HCT116 (cell line): ENCODE results near the gene FKBP1A. TPM values are rescaled to one million over a fixed set of nuclear protein-coding genes. Genes with fewer than 3 reads are reported as not detected.

Experiments used
- ATAC-seq: fragments of 200-7000 bp; cut with Tn5 transposase; 2 replicates; pipeline ENCODE4 v1.9.1; 2020; ENCODE audit warnings: mild to moderate bottlenecking, moderate library complexity
- BruUV-seq: library from RNA; stranded (reverse); fragments of 400-500 nt; replicated peaks from 2 replicates; lab custom pipeline; 2021; lab: Mats Ljungman, UMichigan
- CTCF ChIA-PET: fragments of 300-600 bp; sonication (Branson Sonifier 250); formaldehyde crosslinking; loops from one replicate; lab custom pipeline; 2021; ENCODE audit warnings: antibody characterized with exemption; lab: Charles Lee
- POLR2A ChIA-PET: fragments of 300-600, 350-600 bp; sonication (Branson Sonifier 250); formaldehyde crosslinking; loops from one replicate; lab custom pipeline; 2021; ENCODE audit warnings: antibody characterized with exemption; lab: Charles Lee
- RAD21 ChIA-PET, 2 experiments: fragments of 300-600 bp; sonication (Branson Sonifier 250); formaldehyde crosslinking; loops; one replicate each; lab custom pipeline; 2023; ENCODE audit warnings: low total read pairs in 2 of 2; ENCODE audit not compliant: uncharacterized antibody in 2 of 2, unreplicated experiment in 2 of 2, low non-redundant PET in 1 of 2; lab: Charles Lee
- DNase-seq: peaks from one replicate; pipeline ENCODE4 v3.0.0-alpha.2; 2010; ENCODE audit warnings: low read depth, low spot score
- H2AFZ ChIP-seq: fragments of 200-600 bp; shearing (Covaris generic), sonication (generic); 2 replicates; pipeline ENCODE4 v1.6.1; 2017; ENCODE audit warnings: low read depth, mixed run types, mixed read lengths, antibody characterized with exemption, low read length; ENCODE audit not compliant: poor library complexity, severe bottlenecking
- H3K27ac ChIP-seq: 2 replicates; pipeline ENCODE4 v1.5.1; 2012; ENCODE audit warnings: low read depth, low read length
- H3K27me3 ChIP-seq: fragments of 200-600 bp; sonication (generic); 2 replicates; pipeline ENCODE4 v1.6.1; 2016; ENCODE audit warnings: mixed run types, low read length, mixed read lengths; ENCODE audit not compliant: insufficient read depth
- H3K36me3 ChIP-seq, 2 experiments: fragments of 200-500 bp in 1 of 2; fragments of 200-600 bp in 1 of 2; sonication (Bioruptor generic) in 1 of 2; sonication (generic) in 1 of 2; 2 replicates each; pipeline versions ENCODE4 v1.5.1 to v1.6.1; 2014 to 2016; ENCODE audit warnings: low read length in 2 of 2, inconsistent platforms in 1 of 2, mixed read lengths in 1 of 2, mixed run types in 1 of 2; ENCODE audit not compliant: insufficient read depth in 2 of 2, control insufficient read depth in 1 of 2
- H3K4me1 ChIP-seq, 2 experiments: fragments of 200-600 bp in 1 of 2; sonication (generic) in 1 of 2; 2 replicates each; pipeline versions ENCODE4 v1.5.1 to v1.6.1; 2012 to 2017; ENCODE audit warnings: low read length in 2 of 2, inconsistent platforms in 1 of 2, mild to moderate bottlenecking in 1 of 2, mixed read lengths in 1 of 2, mixed run types in 1 of 2, moderate library complexity in 1 of 2; ENCODE audit not compliant: insufficient read depth in 2 of 2, control insufficient read depth in 1 of 2
- H3K4me2 ChIP-seq: fragments of 200-600 bp; sonication (generic); 2 replicates; pipeline ENCODE4 v1.6.1; 2017; ENCODE audit warnings: mixed run types, low read length, mixed read lengths
- H3K4me3 ChIP-seq, 2 experiments: fragments of 200-600 bp in 1 of 2; sonication (generic) in 1 of 2; replicated peaks in 1 of 2; 2 replicates each; pipeline ENCODE4 v1.5.1; 2011 to 2016; ENCODE audit warnings: low read length in 2 of 2, control low read depth in 1 of 2, low read depth in 1 of 2, mild to moderate bottlenecking in 1 of 2, mixed read lengths in 1 of 2, mixed run types in 1 of 2
- H3K79me2 ChIP-seq: fragments of 200-600 bp; sonication (generic); 2 replicates; pipeline ENCODE4 v1.6.1; 2017; ENCODE audit warnings: mild to moderate bottlenecking, mixed run types, low read length, moderate library complexity, mixed read lengths; ENCODE audit not compliant: insufficient read depth
- H3K9ac ChIP-seq: fragments of 200-600 bp; sonication (generic); 2 replicates; pipeline ENCODE4 v1.6.1; 2016; ENCODE audit warnings: low read length, mixed read lengths
- H3K9me2 ChIP-seq: fragments of 200-600 bp; sonication (generic), shearing (Covaris generic); 2 replicates; pipeline ENCODE4 v1.6.1; 2017; ENCODE audit warnings: mixed run types, mild to moderate bottlenecking, moderate library complexity; ENCODE audit not compliant: insufficient read depth
- H3K9me3 ChIP-seq, 2 experiments: fragments of 200-500 bp in 1 of 2; fragments of 200-600 bp in 1 of 2; sonication (Bioruptor generic) in 1 of 2; sonication (generic) in 1 of 2; 2 replicates each; pipeline ENCODE4 v1.6.1; 2014 to 2017; ENCODE audit warnings: low read length in 2 of 2, mixed read lengths in 2 of 2, inconsistent platforms in 1 of 2, low read depth in 1 of 2, mild to moderate bottlenecking in 1 of 2, mixed run types in 1 of 2, moderate library complexity in 1 of 2; ENCODE audit not compliant: control insufficient read depth in 1 of 2, insufficient read depth in 1 of 2
- H4K20me1 ChIP-seq: fragments of 200-600 bp; sonication (generic), shearing (Covaris generic); 2 replicates; pipeline ENCODE4 v1.6.1; 2017; ENCODE audit warnings: mixed run types, mild to moderate bottlenecking, moderate library complexity; ENCODE audit not compliant: insufficient read depth
- CEBPB ChIP-seq: IDR thresholded peaks from 2 replicates; pipeline ENCODE4 v1.6.1; 2012; ENCODE audit warnings: low read depth
- EZH2phosphoT487 ChIP-seq: fragments of 200-600 bp; IDR thresholded peaks from 2 replicates; pipeline ENCODE4 v1.6.1; 2018; ENCODE audit warnings: antibody characterized with exemption, borderline replicate concordance
- JUND ChIP-seq: IDR thresholded peaks from 2 replicates; pipeline ENCODE4 v1.6.1; 2012
- POLR2A ChIP-seq: IDR thresholded peaks from 2 replicates; pipeline ENCODE4 v1.7.0; 2011; ENCODE audit warnings: borderline replicate concordance; ENCODE audit not compliant: insufficient read depth, insufficient read length; ENCODE audit errors: extremely low read depth
- SIN3A ChIP-seq: IDR thresholded peaks from 2 replicates; pipeline ENCODE4 v1.6.1; 2012; ENCODE audit warnings: low read depth
- ZFX ChIP-seq: fragments of 450-650 bp; IDR thresholded peaks from 2 replicates; pipeline ENCODE4 v1.6.1; 2017
- intact Hi-C: fragments of 100-400 bp; cut with micrococcal nuclease; formaldehyde crosslinking; loops from 2 replicates; pipeline ENCODE4 v1.10.0; 2022
- total RNA-seq: library from RNA; stranded (reverse); gene quantifications from one replicate; pipeline ENCODE4 v1.2.1, GENCODE V29; 2021; ENCODE audit not compliant: unreplicated experiment
- TF ChIP-seq, protein P1 (sequence below): IDR thresholded peaks from 2 replicates; pipeline ENCODE4 v1.6.1; 2012
- TF ChIP-seq, protein P2 (sequence below), 3 experiments: fragments of 200-600 bp in 1 of 3; sonication (generic) in 1 of 3; IDR thresholded peaks in 2 of 3; conservative IDR thresholded peaks in 1 of 3; 2 replicates each; pipeline ENCODE4 v1.5.1; 2012 to 2017; ENCODE audit warnings: low read depth in 2 of 3, low read length in 2 of 3, antibody characterized with exemption in 1 of 3, borderline replicate concordance in 1 of 3, control low read depth in 1 of 3, mild to moderate bottlenecking in 1 of 3, mixed read lengths in 1 of 3, mixed run types in 1 of 3, moderate library complexity in 1 of 3; ENCODE audit not compliant: insufficient read depth in 1 of 3
- TF ChIP-seq, protein P3 (sequence below): IDR thresholded peaks from 2 replicates; pipeline ENCODE4 v1.6.1; 2012; ENCODE audit warnings: low read depth

Gene FKBP1A
- total RNA-seq, 1 experiment from 2014 or later = 259 TPM

DNA sequence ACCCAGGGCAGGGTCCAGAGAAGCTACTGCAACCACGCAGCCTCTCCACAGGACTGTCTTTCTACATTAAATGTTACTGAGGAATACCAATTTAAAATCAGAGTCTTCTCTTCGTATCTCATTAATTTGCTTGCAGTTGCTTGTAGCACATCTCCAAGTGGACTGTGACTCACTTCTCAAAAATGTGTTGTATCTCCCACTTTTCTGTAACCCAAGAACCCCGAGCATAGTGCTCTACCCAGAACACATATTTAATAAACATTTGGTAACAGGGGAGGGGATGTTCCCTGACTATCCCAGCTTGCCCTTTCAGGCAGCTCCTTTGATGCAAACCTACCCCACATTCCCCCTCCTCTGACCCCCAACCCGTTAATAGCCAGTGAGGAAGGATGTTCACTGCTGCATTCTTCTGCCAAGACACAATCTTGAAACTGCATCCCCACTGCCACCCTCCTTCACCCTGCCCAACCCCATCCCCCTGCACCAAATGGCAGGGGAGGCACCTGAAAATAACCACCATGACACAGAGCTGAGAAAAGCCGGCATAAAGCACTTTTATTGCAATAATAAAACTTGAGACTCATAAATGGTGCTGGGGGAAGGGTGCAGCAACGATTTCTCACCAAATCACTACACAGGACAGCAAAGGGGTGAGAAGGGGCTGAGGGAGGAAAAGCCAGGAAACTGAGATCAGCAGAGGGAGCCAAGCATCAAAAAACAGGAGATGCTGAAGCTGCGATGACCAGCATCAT lies 24.2 kb downstream of the FKBP1A start:
- RAD21 ChIA-PET = no interaction called here
- H3K79me2 ChIP-seq = peaks cover 54% of the 10 kb centered on the region
- H3K27ac ChIP-seq = no peak overlapping the region
- no peak overlapping the region for H3K4me2 ChIP-seq
- ATAC-seq (no peak), DNase-seq (no peak)
- POLR2A ChIA-PET = no interaction called here
- H3K4me1 ChIP-seq = peaks cover 0 to 6% of the 10 kb centered on the region in 2 experiments; a peak in 2 of 4 replicates
- H3K27me3 ChIP-seq = no peaks in the 10 kb centered on the region
- H3K36me3 ChIP-seq = peaks cover 21 to 39% of the 10 kb centered on the region in 2 experiments
- intact Hi-C loops = no loop called here
- H3K4me3 ChIP-seq = no peak overlapping the region
- no TSS peak for BruUV-seq
- no peak overlapping the region for H3K9ac ChIP-seq
- no peaks in the 10 kb centered on the region for H3K9me2 ChIP-seq
- H3K9me3 ChIP-seq = no peaks in the 10 kb centered on the region
- TF ChIP-seq CEBPB = no peak
- TF ChIP-seq, protein P1, sequence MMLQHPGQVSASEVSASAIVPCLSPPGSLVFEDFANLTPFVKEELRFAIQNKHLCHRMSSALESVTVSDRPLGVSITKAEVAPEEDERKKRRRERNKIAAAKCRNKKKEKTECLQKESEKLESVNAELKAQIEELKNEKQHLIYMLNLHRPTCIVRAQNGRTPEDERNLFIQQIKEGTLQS = no peak
- no peak for TF ChIP-seq POLR2A
- TF ChIP-seq, protein P2, sequence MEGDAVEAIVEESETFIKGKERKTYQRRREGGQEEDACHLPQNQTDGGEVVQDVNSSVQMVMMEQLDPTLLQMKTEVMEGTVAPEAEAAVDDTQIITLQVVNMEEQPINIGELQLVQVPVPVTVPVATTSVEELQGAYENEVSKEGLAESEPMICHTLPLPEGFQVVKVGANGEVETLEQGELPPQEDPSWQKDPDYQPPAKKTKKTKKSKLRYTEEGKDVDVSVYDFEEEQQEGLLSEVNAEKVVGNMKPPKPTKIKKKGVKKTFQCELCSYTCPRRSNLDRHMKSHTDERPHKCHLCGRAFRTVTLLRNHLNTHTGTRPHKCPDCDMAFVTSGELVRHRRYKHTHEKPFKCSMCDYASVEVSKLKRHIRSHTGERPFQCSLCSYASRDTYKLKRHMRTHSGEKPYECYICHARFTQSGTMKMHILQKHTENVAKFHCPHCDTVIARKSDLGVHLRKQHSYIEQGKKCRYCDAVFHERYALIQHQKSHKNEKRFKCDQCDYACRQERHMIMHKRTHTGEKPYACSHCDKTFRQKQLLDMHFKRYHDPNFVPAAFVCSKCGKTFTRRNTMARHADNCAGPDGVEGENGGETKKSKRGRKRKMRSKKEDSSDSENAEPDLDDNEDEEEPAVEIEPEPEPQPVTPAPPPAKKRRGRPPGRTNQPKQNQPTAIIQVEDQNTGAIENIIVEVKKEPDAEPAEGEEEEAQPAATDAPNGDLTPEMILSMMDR (IDR thresholded peaks at IDR 0.05 in 2 of 3, conservative IDR thresholded peaks at IDR 0.05 in 1 of 3; ENCODE audit: borderline replicate concordance in 1 of 3, insufficient read depth in 1 of 3, low read depth in 2 of 3, low read length in 2 of 3) = no peak
- TF ChIP-seq EZH2phosphoT487 = no peak
- no peak for TF ChIP-seq JUND
- TF ChIP-seq, protein P3, sequence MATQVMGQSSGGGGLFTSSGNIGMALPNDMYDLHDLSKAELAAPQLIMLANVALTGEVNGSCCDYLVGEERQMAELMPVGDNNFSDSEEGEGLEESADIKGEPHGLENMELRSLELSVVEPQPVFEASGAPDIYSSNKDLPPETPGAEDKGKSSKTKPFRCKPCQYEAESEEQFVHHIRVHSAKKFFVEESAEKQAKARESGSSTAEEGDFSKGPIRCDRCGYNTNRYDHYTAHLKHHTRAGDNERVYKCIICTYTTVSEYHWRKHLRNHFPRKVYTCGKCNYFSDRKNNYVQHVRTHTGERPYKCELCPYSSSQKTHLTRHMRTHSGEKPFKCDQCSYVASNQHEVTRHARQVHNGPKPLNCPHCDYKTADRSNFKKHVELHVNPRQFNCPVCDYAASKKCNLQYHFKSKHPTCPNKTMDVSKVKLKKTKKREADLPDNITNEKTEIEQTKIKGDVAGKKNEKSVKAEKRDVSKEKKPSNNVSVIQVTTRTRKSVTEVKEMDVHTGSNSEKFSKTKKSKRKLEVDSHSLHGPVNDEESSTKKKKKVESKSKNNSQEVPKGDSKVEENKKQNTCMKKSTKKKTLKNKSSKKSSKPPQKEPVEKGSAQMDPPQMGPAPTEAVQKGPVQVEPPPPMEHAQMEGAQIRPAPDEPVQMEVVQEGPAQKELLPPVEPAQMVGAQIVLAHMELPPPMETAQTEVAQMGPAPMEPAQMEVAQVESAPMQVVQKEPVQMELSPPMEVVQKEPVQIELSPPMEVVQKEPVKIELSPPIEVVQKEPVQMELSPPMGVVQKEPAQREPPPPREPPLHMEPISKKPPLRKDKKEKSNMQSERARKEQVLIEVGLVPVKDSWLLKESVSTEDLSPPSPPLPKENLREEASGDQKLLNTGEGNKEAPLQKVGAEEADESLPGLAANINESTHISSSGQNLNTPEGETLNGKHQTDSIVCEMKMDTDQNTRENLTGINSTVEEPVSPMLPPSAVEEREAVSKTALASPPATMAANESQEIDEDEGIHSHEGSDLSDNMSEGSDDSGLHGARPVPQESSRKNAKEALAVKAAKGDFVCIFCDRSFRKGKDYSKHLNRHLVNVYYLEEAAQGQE = no peak
- no peak for TF ChIP-seq SIN3A
- no peak for TF ChIP-seq ZFX
- no peak overlapping the region for H2AFZ ChIP-seq
- peaks cover 14% of the 10 kb centered on the region for H4K20me1 ChIP-seq
- CTCF ChIA-PET = no interaction called here
